Measurements from ENCODE around the gene CRX. TPM values are rescaled to one million over a fixed set of nuclear protein-coding genes. Genes with fewer than 3 reads are reported as not detected.
A peak's percentile ranks its signal among the peaks of the same experiment; 100 is the strongest.
"Not testable (repeated sequence)": the region's sequence is repeated elsewhere in the genome, so short reads cannot be mapped to it uniquely, and the experiment has no call there.

The CRX gene
- total RNA-seq (not detected), polyA plus RNA-seq (not detected)
- long read RNA-seq, donor 1, result 0 reads
- long read RNA-seq, donor 2, result 0 reads
- long read RNA-seq, donor 3, result 0 reads
- long read RNA-seq, donor 4, result 0 reads
- long read RNA-seq, donor 5, result 0 reads
- long read RNA-seq, donor 6, result 0 reads
- long read RNA-seq, donor 7, result 0 reads
- long read RNA-seq, donor 8, result 0 reads
- long read RNA-seq, donor 9, partial matches to known transcripts, result 0 of 2 reads
- long read RNA-seq, donor 9, other reads (novel, unspliced or antisense), result 0 of 2 reads
- long read RNA-seq, donor 10, result 0 reads

- intact Hi-C loops (cut with DNase I; ENCODE audit: low total_unique reads), result no loop called here
- WGBS, 5 donors, result 30 to 45% (median 36%) methylated on average over 14 to 15 of the region's 15 CpGs
- H3K27me3 ChIP-seq, result peaks cover 0 to 70% (median 31%) of the 10 kb centered on the region in 3 donors
Measured at GRCh38 chr19:47821460-47822020, at the start of gene CRX. TSS of gene CRX (plus strand) at chr19:47821937. CDS start at chr19:47834444, 12,507 bp downstream.

DNA sequence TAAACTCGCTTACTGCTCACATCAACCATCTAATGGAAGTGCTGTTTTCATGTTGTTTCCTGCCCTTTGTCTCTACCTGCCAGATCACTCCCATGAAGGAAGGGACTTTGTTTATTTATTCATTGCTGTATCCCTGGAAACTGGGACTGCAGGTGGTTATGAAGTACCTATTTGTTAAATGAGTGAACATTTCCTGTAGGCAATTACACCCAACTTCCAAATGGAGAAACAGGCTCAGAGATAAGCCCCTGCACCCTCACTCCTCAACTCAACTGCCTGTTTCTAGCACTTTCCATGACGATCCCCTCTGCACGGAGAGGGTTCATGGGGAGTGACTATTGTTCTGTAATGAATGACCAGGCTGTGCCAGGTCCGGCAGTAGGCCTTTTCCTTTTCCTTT lies 45.2 kb upstream of the CRX start:
- Histone ChIP-seq H3K36me3 (peaks cover 6 to 12% (median 11%) of the 10 kb centered on the region in 4 donors), H3K9me3 (no peaks in the 10 kb centered on the region)

More at GRCh38 chr19:47821460-47822020, at the start of gene CRX:
- TF ChIP-seq EP300 (IDR thresholded peaks at IDR 0.05) (no peak), POLR2A (IDR thresholded peaks at IDR 0.05) (no peak), POLR2AphosphoS5 (IDR thresholded peaks at IDR 0.05) (no peak)
- TF ChIP-seq, protein P1, sequence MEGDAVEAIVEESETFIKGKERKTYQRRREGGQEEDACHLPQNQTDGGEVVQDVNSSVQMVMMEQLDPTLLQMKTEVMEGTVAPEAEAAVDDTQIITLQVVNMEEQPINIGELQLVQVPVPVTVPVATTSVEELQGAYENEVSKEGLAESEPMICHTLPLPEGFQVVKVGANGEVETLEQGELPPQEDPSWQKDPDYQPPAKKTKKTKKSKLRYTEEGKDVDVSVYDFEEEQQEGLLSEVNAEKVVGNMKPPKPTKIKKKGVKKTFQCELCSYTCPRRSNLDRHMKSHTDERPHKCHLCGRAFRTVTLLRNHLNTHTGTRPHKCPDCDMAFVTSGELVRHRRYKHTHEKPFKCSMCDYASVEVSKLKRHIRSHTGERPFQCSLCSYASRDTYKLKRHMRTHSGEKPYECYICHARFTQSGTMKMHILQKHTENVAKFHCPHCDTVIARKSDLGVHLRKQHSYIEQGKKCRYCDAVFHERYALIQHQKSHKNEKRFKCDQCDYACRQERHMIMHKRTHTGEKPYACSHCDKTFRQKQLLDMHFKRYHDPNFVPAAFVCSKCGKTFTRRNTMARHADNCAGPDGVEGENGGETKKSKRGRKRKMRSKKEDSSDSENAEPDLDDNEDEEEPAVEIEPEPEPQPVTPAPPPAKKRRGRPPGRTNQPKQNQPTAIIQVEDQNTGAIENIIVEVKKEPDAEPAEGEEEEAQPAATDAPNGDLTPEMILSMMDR (IDR thresholded peaks at IDR 0.05), result no peak
- Histone ChIP-seq H3K4me3 (no peak within 1 kb of the TSS), H3K36me3 (no peaks in the 10 kb centered on the region), H3K27ac (no peak within 1 kb of the TSS), H3K4me1 (no peaks in the 10 kb centered on the region), H3K9me3 (peaks cover 0 to 1% (median 0%) of the 10 kb centered on the region in 4 donors)
- DNase-seq, result no peak

GRCh38 chr19:47777245-47778048 lies 44.3 kb upstream of the CRX start:
- intact Hi-C loops (cut with DNase I; ENCODE audit: low total_unique reads); DNase-seq; H3K27me3 ChIP-seq; H3K9me3 ChIP-seq: not testable (repeated sequence)
- 55 to 79% (median 70%) methylated on average over 23 of the region's 23 CpGs for WGBS, 5 donors
- peaks cover 39 to 48% (median 42%) of the 10 kb centered on the region in 4 donors for H3K4me1 ChIP-seq
- peaks cover 6 to 19% (median 16%) of the 10 kb centered on the region in 4 donors for H3K36me3 ChIP-seq
- H3K4me3 ChIP-seq, result peak overlapping the region; percentile 78 to 93 (median 86)
- peak overlapping the region; percentile 95 to 97 (median 95) for H3K27ac ChIP-seq

More for the DNA sequence above, 45.2 kb upstream of the CRX start:
- WGBS, 5 donors, result 40 to 54% (median 45%) methylated on average over 4 of the region's 4 CpGs
- no peaks in the 10 kb centered on the region for H3K27me3 ChIP-seq
- peak in 1 of 2 donors; percentile 87 for DNase-seq
- TF ChIP-seq, protein P1 (IDR thresholded peaks at IDR 0.05), result no peak
- TF ChIP-seq POLR2AphosphoS5 (IDR thresholded peaks at IDR 0.05), result no peak
- no peak for TF ChIP-seq POLR2A (IDR thresholded peaks at IDR 0.05)
- no peak for TF ChIP-seq EP300 (IDR thresholded peaks at IDR 0.05)
- H3K4me1 ChIP-seq, result peaks cover 30 to 40% (median 35%) of the 10 kb centered on the region in 4 donors
- peak overlapping the region in 3 of 5 donors; percentile 95 for H3K27ac ChIP-seq
- intact Hi-C loops (cut with DNase I; ENCODE audit: low total_unique reads), result no loop called here
- no peak overlapping the region for H3K4me3 ChIP-seq

DNA sequence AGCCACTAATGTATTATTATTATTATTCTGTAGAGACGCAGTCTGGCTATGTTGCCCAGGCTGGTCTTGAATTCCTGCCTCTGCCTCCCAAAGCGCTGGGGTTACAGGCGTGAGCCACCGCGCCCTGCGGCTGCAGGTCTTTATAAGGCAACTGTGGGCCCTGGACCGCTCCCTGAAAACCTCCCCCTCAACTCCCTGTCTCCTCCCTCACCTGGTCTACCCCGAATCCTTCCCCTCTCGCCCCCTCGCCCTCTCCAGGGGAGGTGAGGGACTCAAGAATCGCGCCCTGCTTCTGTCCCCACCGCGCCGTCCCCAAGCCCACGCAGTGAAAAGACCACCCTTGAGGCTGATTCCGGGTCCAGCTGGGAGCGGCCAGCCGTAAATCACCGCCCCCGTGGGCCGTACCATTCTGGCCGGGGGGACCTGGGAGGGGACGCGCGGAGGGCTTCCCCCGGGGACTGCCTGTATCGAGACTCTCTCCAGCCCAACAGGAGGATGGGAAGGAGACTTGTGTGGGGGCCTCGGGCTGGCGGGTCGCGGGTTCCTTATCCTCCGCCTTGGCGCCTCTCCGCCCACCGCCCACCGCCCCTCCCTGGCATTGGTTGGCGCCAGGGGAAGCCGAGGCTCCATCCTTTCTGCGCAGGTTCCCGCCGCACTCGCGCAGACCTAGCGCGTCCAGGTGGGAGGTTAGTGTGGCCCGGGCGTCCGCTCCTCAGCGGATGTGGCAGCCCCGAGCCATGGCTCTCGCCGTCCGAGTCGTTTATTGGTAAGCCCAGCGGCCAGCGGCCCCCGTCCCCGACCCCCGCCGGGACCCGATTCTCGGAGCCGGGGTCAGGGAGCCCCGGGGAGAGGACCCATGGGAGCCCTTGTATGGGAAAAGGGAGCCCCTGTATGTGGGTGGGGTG lies 43.4 kb upstream of the CRX start, which contains the start of gene SELENOW:
TSS of gene SELENOW (plus strand) at position 655 of the 905 bp plus-strand sequence. CDS start at position 738, 83 bp downstream.
- WGBS, 5 donors, result 0 to 6% (median 1%) methylated on average over 8 to 65 of the region's 65 CpGs
- Histone ChIP-seq H3K4me3 (peak within 1 kb of the TSS; percentile 78 to 93 (median 86)), H3K27me3 (no peaks in the 10 kb centered on the region), H3K36me3 (peaks cover 14 to 27% (median 25%) of the 10 kb centered on the region in 4 donors), H3K4me1 (peaks cover 40 to 53% (median 47%) of the 10 kb centered on the region in 4 donors), H3K9me3 (no peaks in the 10 kb centered on the region), H3K27ac (peak within 1 kb of the TSS; percentile 95 to 97 (median 95))
- TF ChIP-seq POLR2AphosphoS5 (IDR thresholded peaks at IDR 0.05), result peak; percentile 92 to 99 (median 98)
- peak; percentile 12 for TF ChIP-seq EP300 (IDR thresholded peaks at IDR 0.05)
- peak in 2 of 4 donors; percentile 57 to 85 for TF ChIP-seq POLR2A (IDR thresholded peaks at IDR 0.05)
- TF ChIP-seq, protein P1 (IDR thresholded peaks at IDR 0.05), result no peak
- intact Hi-C loops (cut with DNase I; ENCODE audit: low total_unique reads), result no loop called here
- DNase-seq, result peak; percentile 83 to 92

Measured in stomach (tissue), 19 donors.